ENCODE data around the gene FOXB1. TPM values are rescaled to one million over a fixed set of nuclear protein-coding genes. Genes with fewer than 3 reads are reported as not detected.

The FOXB1 gene
- total and polyA plus RNA-seq, 8 donors, result not detected

DNA sequence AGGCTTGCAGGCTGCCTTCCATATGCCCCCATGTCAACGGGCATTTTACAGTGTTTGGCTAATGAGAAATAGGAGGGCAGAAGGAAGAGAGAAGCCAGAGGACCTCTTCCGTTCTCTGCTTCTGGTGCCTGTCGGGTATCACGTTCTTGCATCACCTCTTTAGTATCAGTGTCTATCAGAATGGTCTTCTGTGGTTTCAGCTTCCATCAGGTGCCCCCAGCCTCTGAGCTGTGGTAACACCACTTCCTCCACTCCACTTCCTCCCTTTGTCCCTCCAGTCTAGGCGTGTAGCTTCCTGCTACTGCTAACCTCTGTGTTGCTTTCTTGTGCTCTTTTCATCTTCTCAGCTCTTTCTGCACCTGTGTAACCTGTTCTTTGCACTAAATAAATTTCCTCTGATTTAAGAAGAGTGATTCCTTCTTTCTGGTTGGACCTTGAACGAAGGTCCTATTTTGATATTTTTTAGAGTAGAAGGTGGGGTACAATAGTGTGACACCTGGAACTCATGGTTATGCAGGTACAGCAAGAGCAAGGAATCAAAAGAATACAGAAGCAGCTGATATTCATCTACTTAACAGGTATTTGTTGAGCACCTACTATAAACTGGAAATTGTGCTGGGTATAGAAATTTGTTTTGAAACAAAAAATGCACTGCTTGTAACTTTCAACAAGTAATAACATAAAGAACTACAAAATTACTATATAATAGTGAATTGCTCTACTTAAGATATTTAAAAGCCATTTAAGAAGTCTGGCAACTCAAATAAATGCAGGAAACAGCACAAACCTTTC is 27.4 kb upstream of the FOXB1 start:
- H3K4me1 ChIP-seq, result peaks cover 0 to 3% (median 0%) of the 10 kb centered on the region in 4 donors
- DNase-seq, result peak in 1 of 2 donors; percentile 68
- 57 to 74% (median 68%) methylated on average over 6 of the region's 6 CpGs for WGBS, 5 donors
- H3K27me3 ChIP-seq, result peaks cover 0 to 17% (median 5%) of the 10 kb centered on the region in 3 donors
- no peak overlapping the region for H3K27ac ChIP-seq
- H3K36me3 ChIP-seq, result no peaks in the 10 kb centered on the region
- intact Hi-C loops (cut with DNase I; ENCODE audit: low total_unique reads), result no loop called here
- no peak overlapping the region for H3K4me3 ChIP-seq
- TF ChIP-seq POLR2A (IDR thresholded peaks at IDR 0.05) (no peak), POLR2AphosphoS5 (IDR thresholded peaks at IDR 0.05) (no peak), EP300 (IDR thresholded peaks at IDR 0.05) (no peak)
- TF ChIP-seq, protein P1, sequence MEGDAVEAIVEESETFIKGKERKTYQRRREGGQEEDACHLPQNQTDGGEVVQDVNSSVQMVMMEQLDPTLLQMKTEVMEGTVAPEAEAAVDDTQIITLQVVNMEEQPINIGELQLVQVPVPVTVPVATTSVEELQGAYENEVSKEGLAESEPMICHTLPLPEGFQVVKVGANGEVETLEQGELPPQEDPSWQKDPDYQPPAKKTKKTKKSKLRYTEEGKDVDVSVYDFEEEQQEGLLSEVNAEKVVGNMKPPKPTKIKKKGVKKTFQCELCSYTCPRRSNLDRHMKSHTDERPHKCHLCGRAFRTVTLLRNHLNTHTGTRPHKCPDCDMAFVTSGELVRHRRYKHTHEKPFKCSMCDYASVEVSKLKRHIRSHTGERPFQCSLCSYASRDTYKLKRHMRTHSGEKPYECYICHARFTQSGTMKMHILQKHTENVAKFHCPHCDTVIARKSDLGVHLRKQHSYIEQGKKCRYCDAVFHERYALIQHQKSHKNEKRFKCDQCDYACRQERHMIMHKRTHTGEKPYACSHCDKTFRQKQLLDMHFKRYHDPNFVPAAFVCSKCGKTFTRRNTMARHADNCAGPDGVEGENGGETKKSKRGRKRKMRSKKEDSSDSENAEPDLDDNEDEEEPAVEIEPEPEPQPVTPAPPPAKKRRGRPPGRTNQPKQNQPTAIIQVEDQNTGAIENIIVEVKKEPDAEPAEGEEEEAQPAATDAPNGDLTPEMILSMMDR (IDR thresholded peaks at IDR 0.05), result no peak
- peaks cover 0 to 5% (median 2%) of the 10 kb centered on the region in 4 donors for H3K9me3 ChIP-seq

DNA sequence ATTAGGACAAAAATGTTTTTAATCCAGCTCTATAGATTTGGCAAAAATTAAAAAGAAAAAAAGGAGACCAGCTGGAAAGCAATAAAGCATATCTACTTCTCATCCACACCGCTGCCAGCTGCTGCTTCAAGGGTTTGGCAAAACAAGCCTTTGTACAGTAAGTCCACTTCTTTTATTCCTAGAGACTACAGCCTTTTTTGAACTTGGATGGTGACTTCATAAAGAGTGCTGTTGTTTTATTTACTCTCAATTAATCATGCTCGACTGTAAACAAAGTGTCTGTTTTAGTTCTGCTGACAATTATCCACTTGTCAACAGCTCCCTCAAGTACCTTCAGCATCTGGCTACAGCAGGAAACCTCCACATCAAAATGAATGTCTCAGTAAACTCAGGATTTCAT is 12.3 kb upstream of the FOXB1 start:
- DNase-seq, result no peak
- peaks cover 5 to 15% (median 11%) of the 10 kb centered on the region in 4 donors for H3K4me1 ChIP-seq
- WGBS, 5 donors, result 32 to 65% (median 41%) methylated on average over 2 of the region's 2 CpGs
- H3K9me3 ChIP-seq, result peaks cover 0 to 8% (median 1%) of the 10 kb centered on the region in 4 donors
- no peak overlapping the region for H3K27ac ChIP-seq
- H3K27me3 ChIP-seq, result peaks cover 14 to 97% (median 52%) of the 10 kb centered on the region in 3 donors
- intact Hi-C loops (cut with DNase I; ENCODE audit: low total_unique reads), result no loop called here
- TF ChIP-seq POLR2AphosphoS5 (IDR thresholded peaks at IDR 0.05), result no peak
- TF ChIP-seq POLR2A (IDR thresholded peaks at IDR 0.05), result no peak
- TF ChIP-seq, protein P1 (IDR thresholded peaks at IDR 0.05), result no peak
- TF ChIP-seq EP300 (IDR thresholded peaks at IDR 0.05), result no peak
- no peaks in the 10 kb centered on the region for H3K36me3 ChIP-seq
- no peak overlapping the region for H3K4me3 ChIP-seq

DNA sequence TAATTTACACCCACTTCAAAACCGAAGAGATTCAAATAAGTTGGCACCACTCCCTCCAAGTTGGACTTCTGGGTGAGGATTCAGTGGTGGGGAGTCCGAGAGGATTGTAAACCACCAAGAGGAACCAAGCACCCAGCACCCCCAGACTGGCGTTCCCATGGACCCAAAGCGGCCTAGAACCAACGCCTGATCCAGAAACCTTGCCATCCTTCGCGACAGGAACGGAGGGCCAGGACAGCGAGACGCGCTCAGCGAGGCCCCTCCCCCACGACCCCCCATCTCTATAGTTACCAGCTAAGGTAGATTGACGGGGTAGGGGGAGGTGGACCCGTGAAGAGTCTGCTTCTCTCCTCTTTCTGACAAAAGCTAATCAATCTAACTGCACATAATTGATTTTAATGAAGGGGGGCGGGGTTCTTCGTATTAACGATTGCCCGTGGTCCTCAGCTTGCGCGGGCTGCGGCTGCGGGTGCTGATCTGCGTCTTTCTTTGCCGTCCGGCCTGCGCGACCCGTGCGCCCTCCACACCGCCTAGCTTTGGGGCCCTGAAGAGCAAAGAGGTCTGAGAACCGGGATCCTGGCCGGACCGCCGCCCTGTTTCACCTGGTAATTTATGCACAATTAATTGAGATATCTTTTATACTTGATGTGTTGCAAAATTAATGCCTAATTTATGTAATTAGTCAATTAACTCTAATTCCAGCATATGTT is 10.9 kb upstream of the FOXB1 start:
- no peaks in the 10 kb centered on the region for H3K36me3 ChIP-seq
- intact Hi-C loops (cut with DNase I; ENCODE audit: low total_unique reads), result no loop called here
- WGBS, 5 donors, result 35 to 58% (median 41%) methylated on average over 28 to 35 of the region's 35 CpGs
- H3K27ac ChIP-seq, result no peak overlapping the region
- no peak overlapping the region for H3K4me3 ChIP-seq
- peaks cover 0 to 8% (median 1%) of the 10 kb centered on the region in 4 donors for H3K9me3 ChIP-seq
- H3K27me3 ChIP-seq, result peaks cover 22 to 97% (median 66%) of the 10 kb centered on the region in 3 donors
- DNase-seq, result no peak
- H3K4me1 ChIP-seq, result peaks cover 9 to 22% (median 16%) of the 10 kb centered on the region in 4 donors
- TF ChIP-seq EP300 (IDR thresholded peaks at IDR 0.05), result no peak
- TF ChIP-seq, protein P1 (IDR thresholded peaks at IDR 0.05), result no peak
- no peak for TF ChIP-seq POLR2AphosphoS5 (IDR thresholded peaks at IDR 0.05)
- TF ChIP-seq POLR2A (IDR thresholded peaks at IDR 0.05), result no peak

DNA sequence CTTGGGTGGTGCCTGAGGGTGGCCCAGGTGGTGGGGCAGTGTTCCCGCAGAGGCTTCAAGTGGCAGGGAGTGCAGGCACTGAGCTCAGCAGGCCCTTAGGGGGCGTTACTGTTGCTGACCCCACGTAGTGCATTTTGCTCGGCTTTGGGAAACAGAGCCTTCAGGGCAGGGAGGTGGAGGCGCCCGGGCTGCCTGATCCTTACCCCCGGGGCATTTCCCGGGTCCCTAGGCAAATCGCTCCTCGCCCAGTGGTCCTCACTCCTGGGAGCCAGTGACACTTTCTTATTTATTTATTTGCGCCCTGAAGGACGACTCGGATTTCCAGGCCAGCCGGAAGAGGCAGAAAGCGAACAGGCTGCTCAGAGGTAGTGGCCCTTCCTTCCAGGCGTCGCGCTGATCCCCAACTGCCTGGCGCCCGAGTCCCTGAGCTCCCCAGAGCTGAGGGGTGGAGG is 10.1 kb upstream of the FOXB1 start:
- Histone ChIP-seq H3K4me3 (no peak overlapping the region), H3K9me3 (peaks cover 0 to 8% (median 1%) of the 10 kb centered on the region in 4 donors), H3K27me3 (peaks cover 24 to 98% (median 74%) of the 10 kb centered on the region in 3 donors), H3K27ac (no peak overlapping the region), H3K4me1 (peaks cover 9 to 22% (median 16%) of the 10 kb centered on the region in 4 donors), H3K36me3 (no peaks in the 10 kb centered on the region)
- DNase-seq, result no peak
- TF ChIP-seq POLR2AphosphoS5 (IDR thresholded peaks at IDR 0.05) (no peak), POLR2A (IDR thresholded peaks at IDR 0.05) (no peak), EP300 (IDR thresholded peaks at IDR 0.05) (no peak)
- TF ChIP-seq, protein P1 (IDR thresholded peaks at IDR 0.05), result no peak
- intact Hi-C loops (cut with DNase I; ENCODE audit: low total_unique reads), result no loop called here
- WGBS, 5 donors, result 5 to 10% (median 6%) methylated on average over 12 to 20 of the region's 20 CpGs

Measured in stomach (tissue), 9 donors.